ENCODE data around the gene RNASE12. TPM values are rescaled to one million over a fixed set of nuclear protein-coding genes. Genes with fewer than 3 reads are reported as not detected.

RNASE12 gene
- total and polyA plus RNA-seq, 9 of the 15 experiments (the other 6 are each of a cell fraction or from before 2014, with no cell fraction given) = 0.24 TPM; not detected in 8

DNA sequence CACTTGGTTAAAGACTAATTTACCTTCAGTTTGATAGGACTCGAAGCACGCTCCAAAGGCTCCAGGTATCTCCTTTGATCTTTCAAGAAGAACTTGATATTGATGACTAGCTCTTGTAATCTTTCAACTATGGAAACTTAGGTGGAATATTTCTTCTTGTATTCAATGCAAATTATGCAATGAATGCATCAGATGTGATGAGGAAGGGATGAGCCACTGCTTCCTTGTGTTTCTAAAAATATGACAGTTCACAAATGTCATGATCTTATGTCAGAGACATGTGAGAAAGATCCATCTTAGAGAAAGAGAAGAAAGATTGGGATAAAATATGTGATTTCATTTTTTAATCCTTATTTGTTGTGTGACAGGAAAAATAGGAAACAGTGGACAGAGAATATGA is 40.2 kb downstream of the RNASE12 start:
- no peaks in the 10 kb centered on the region for H3K9me3 ChIP-seq (replicated peaks; ENCODE audit: control insufficient read depth, insufficient read depth, low read depth, low read length)
- H3K4me3 ChIP-seq = no peak overlapping the region
- H3K4me2 ChIP-seq (ENCODE audit: insufficient read depth, low read length) = no peak overlapping the region
- H3K9me1 ChIP-seq (ENCODE audit: control insufficient read depth, insufficient read depth, low read length) = no peaks in the 10 kb centered on the region
- no peaks in the 10 kb centered on the region for H4K20me1 ChIP-seq (replicated peaks; ENCODE audit: control insufficient read depth, insufficient read depth, low read length)
- in situ Hi-C loops (cut with MboI) (no loop called here), intact Hi-C loops (cut with micrococcal nuclease) (no loop called here)
- no peak overlapping the region for H3K27ac ChIP-seq (ENCODE audit: extremely low read depth, low read depth, low read length)
- H3K27me3 ChIP-seq (ENCODE audit: control insufficient read depth in 2 of 2, insufficient read depth in 2 of 2, low read length in 2 of 2) = no peaks in the 10 kb centered on the region
- FAIRE-seq (no peak), ATAC-seq (no peak), DNase-seq (ENCODE audit: extremely low read depth in 1 of 4, low spot score in 3 of 4) (no peak)
- ChIA-PET POLR2A (interaction anchor here (1.2 kb wide), 1 partner anchor 9 kb away, joined by 3 read pairs; no protein-coding TSS in a partner anchor), CTCF (ENCODE audit: low intra/inter-chr PET ratio) (no interaction called here)
- H3K79me2 ChIP-seq (ENCODE audit: control insufficient read depth, insufficient read depth, low read length) = no peaks in the 10 kb centered on the region
- 68% methylated on average over 2 of the region's 2 CpGs for WGBS (ENCODE audit: insufficient coverage, low coverage, missing lambda C conversion rate)
- H3K36me3 ChIP-seq (ENCODE audit: control insufficient read depth, insufficient read depth, low read length) = no peaks in the 10 kb centered on the region
- no TSS peak for BruUV-seq (replicated peaks)
- H3K4me1 ChIP-seq (replicated peaks in 1 of 2; ENCODE audit: control insufficient read depth in 2 of 2, insufficient read depth in 2 of 2, low read length in 2 of 2) = peaks cover 0 to 6% of the 10 kb centered on the region in 2 experiments; a peak in 3 of 5 replicates
- H2AFZ ChIP-seq (ENCODE audit: low read depth, low read length) = no peak overlapping the region
- no peak overlapping the region for H3K9ac ChIP-seq (ENCODE audit: insufficient read depth in 1 of 2, low read depth in 2 of 2, low read length in 2 of 2)
- TF ChIP-seq, protein P1, sequence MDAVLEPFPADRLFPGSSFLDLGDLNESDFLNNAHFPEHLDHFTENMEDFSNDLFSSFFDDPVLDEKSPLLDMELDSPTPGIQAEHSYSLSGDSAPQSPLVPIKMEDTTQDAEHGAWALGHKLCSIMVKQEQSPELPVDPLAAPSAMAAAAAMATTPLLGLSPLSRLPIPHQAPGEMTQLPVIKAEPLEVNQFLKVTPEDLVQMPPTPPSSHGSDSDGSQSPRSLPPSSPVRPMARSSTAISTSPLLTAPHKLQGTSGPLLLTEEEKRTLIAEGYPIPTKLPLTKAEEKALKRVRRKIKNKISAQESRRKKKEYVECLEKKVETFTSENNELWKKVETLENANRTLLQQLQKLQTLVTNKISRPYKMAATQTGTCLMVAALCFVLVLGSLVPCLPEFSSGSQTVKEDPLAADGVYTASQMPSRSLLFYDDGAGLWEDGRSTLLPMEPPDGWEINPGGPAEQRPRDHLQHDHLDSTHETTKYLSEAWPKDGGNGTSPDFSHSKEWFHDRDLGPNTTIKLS (IDR thresholded peaks at IDR 0.05; ENCODE audit: borderline replicate concordance, low read depth) = no peak
- TF ChIP-seq NBN (IDR thresholded peaks at IDR 0.05; ENCODE audit: low read depth) (no peak), HMGN3 (IDR thresholded peaks at IDR 0.05; ENCODE audit: borderline replicate concordance, extremely low read depth, insufficient read length, low read depth, low read length) (no peak), ZEB2 (IDR thresholded peaks at IDR 0.05) (no peak), NFXL1 (CRISPR knock-in tag; IDR thresholded peaks at IDR 0.05) (no peak), IRF2 (CRISPR knock-in tag; IDR thresholded peaks at IDR 0.05) (no peak), KAT2B (IDR thresholded peaks at IDR 0.05; ENCODE audit: low read depth, low read length) (no peak), POLR3A (IDR thresholded peaks at IDR 0.05; ENCODE audit: borderline replicate concordance, extremely low read depth, insufficient read depth, insufficient read length) (no peak), JUND (IDR thresholded peaks at IDR 0.05; ENCODE audit: borderline replicate concordance, low read depth, low read length) (no peak), JUND (tag; IDR thresholded peaks at IDR 0.05; ENCODE audit: borderline replicate concordance, low read depth, low read length) (no peak), ZNF23 (CRISPR knock-in tag; IDR thresholded peaks at IDR 0.05) (no peak), ILF3 (IDR thresholded peaks at IDR 0.05; ENCODE audit: borderline replicate concordance) (no peak), ZNF445 (CRISPR knock-in tag; IDR thresholded peaks at IDR 0.05; ENCODE audit: low read depth) (no peak), POU5F1 (IDR thresholded peaks at IDR 0.05; ENCODE audit: borderline replicate concordance, low read depth, low read length, partially characterized antibody) (no peak), ZNF143 (CRISPR knock-in tag; IDR thresholded peaks at IDR 0.05) (no peak)
- TF ChIP-seq, protein P2, sequence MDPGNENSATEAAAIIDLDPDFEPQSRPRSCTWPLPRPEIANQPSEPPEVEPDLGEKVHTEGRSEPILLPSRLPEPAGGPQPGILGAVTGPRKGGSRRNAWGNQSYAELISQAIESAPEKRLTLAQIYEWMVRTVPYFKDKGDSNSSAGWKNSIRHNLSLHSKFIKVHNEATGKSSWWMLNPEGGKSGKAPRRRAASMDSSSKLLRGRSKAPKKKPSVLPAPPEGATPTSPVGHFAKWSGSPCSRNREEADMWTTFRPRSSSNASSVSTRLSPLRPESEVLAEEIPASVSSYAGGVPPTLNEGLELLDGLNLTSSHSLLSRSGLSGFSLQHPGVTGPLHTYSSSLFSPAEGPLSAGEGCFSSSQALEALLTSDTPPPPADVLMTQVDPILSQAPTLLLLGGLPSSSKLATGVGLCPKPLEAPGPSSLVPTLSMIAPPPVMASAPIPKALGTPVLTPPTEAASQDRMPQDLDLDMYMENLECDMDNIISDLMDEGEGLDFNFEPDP (CRISPR knock-in tag; IDR thresholded peaks at IDR 0.05) = no peak
- TF ChIP-seq, protein P3, sequence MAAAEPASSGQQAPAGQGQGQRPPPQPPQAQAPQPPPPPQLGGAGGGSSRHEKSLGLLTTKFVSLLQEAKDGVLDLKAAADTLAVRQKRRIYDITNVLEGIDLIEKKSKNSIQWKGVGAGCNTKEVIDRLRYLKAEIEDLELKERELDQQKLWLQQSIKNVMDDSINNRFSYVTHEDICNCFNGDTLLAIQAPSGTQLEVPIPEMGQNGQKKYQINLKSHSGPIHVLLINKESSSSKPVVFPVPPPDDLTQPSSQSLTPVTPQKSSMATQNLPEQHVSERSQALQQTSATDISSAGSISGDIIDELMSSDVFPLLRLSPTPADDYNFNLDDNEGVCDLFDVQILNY (CRISPR knock-in tag; IDR thresholded peaks at IDR 0.05) = no peak
- TF ChIP-seq, protein P4, sequence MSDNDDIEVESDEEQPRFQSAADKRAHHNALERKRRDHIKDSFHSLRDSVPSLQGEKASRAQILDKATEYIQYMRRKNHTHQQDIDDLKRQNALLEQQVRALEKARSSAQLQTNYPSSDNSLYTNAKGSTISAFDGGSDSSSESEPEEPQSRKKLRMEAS (CRISPR knock-in tag; IDR thresholded peaks at IDR 0.05) = no peak
- TF ChIP-seq, protein P5, sequence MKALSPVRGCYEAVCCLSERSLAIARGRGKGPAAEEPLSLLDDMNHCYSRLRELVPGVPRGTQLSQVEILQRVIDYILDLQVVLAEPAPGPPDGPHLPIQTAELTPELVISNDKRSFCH (CRISPR knock-in tag; IDR thresholded peaks at IDR 0.05) = no peak
- TF ChIP-seq, protein P5 (tag; IDR thresholded peaks at IDR 0.05) = no peak

Data from K562 (cell line).